Osteoblast (primary cell): ENCODE measurements around the gene GPR148. TPM values are rescaled to one million over a fixed set of nuclear protein-coding genes. Genes with fewer than 3 reads are reported as not detected.
"Not testable (repeated sequence)": the region's sequence is repeated elsewhere in the genome, so short reads cannot be mapped to it uniquely, and the experiment has no call there.

Source experiments
- DNase-seq: peaks from one replicate; pipeline ENCODE4 v3.0.0; 2011; ENCODE audit warnings: low spot score, mixed read lengths; ENCODE audit not compliant: insufficient read length; ENCODE audit errors: missing footprints
- H2AFZ ChIP-seq: 2 replicates; pipeline ENCODE4 v1.6.0; 2011; ENCODE audit warnings: mild to moderate bottlenecking, low read length
- H3K27ac ChIP-seq: 2 replicates; pipeline ENCODE4 v1.5.1; 2011; ENCODE audit warnings: mild to moderate bottlenecking, low read depth, low read length, moderate library complexity
- H3K27me3 ChIP-seq: 2 replicates; pipeline ENCODE4 v1.6.0; 2012; ENCODE audit warnings: mild to moderate bottlenecking, control low read depth, inconsistent platforms, low read length, moderate library complexity; ENCODE audit not compliant: insufficient read depth
- H3K36me3 ChIP-seq: 2 replicates; pipeline ENCODE4 v1.5.1; 2011; ENCODE audit warnings: mild to moderate bottlenecking, low read length, control low read depth, moderate library complexity; ENCODE audit not compliant: insufficient read depth
- H3K4me1 ChIP-seq: 2 replicates; pipeline ENCODE4 v1.5.1; 2011; ENCODE audit warnings: mild to moderate bottlenecking, low read length, control low read depth, moderate library complexity; ENCODE audit not compliant: insufficient read depth
- H3K4me2 ChIP-seq: 2 replicates; pipeline ENCODE4 v1.6.0; 2011; ENCODE audit warnings: mild to moderate bottlenecking, low read length; ENCODE audit not compliant: insufficient read depth
- H3K4me3 ChIP-seq: fragments of 200-600 bp; sonication (generic); 3 replicates; pipeline ENCODE4 v1.5.1; 2012; ENCODE audit warnings: mild to moderate bottlenecking, low read length, inconsistent platforms; ENCODE audit not compliant: insufficient read depth
- H3K79me2 ChIP-seq: 2 replicates; pipeline ENCODE4 v1.6.0; 2012; ENCODE audit warnings: mild to moderate bottlenecking, low read length, control low read depth, inconsistent platforms; ENCODE audit not compliant: insufficient read depth
- H3K9me3 ChIP-seq: 2 replicates; pipeline ENCODE4 v1.5.1; 2011; ENCODE audit warnings: low read depth, low read length, control low read depth
- H4K20me1 ChIP-seq: 2 replicates; pipeline ENCODE4 v1.6.0; 2012; ENCODE audit warnings: mild to moderate bottlenecking, low read length, control low read depth; ENCODE audit not compliant: insufficient read depth
- total RNA-seq: library from RNA; depleted of rRNA; stranded (reverse); fragments of >200 nt; gene quantifications from 2 replicates; pipeline ENCODE4 v1.2.3, GENCODE V29; 2012
- TF ChIP-seq, protein P1 (sequence below): IDR thresholded peaks from 2 replicates; pipeline ENCODE4 v1.5.1; 2011; ENCODE audit warnings: mild to moderate bottlenecking, low read depth, low read length, moderate library complexity; ENCODE audit errors: extremely low read depth

The GPR148 gene, protein sequence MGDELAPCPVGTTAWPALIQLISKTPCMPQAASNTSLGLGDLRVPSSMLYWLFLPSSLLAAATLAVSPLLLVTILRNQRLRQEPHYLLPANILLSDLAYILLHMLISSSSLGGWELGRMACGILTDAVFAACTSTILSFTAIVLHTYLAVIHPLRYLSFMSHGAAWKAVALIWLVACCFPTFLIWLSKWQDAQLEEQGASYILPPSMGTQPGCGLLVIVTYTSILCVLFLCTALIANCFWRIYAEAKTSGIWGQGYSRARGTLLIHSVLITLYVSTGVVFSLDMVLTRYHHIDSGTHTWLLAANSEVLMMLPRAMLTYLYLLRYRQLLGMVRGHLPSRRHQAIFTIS
- total RNA-seq, result not detected in 2 replicates

DNA sequence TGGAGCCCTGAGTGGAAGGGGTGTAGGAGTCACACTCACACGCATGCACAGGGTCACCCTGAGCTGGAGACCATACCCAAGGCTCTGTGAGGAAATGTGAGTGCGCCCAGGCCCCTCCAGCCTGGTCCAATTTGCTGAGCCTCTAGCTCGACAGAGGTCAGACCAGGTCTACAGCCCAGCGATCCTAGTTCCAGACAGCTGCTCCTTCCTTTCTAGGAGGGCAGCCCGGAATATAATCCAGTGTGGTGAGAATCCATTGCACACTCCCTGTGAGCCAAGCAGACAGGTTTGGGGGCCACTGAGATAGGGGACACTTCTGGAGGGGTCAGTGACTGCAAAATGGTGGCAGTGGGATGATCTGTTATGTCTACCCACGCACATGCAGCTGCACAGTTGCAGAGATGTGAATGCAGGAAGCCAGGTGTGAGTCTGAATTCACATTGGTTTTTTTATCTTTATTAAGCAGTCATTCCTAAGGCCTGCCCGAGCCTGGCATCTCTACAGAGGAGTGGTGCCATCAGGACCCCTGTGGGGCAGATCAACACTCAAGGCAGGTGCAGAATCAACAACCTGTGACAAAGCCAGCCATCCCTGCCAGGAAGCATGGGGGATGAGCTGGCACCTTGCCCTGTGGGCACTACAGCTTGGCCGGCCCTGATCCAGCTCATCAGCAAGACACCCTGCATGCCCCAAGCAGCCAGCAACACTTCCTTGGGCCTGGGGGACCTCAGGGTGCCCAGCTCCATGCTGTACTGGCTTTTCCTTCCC, at the start of gene GPR148:
TSS of gene GPR148 (plus strand) at position 522 of the 768 bp plus-strand sequence. CDS start at position 604, 82 bp downstream.
- H3K79me2 ChIP-seq, result no peaks in the 10 kb centered on the region
- no peak within 1 kb of the TSS for H3K27ac ChIP-seq
- no peaks in the 10 kb centered on the region for H4K20me1 ChIP-seq
- no peak within 1 kb of the TSS for H2AFZ ChIP-seq
- H3K27me3 ChIP-seq, result no peaks in the 10 kb centered on the region
- H3K4me1 ChIP-seq, result peaks cover 5% of the 10 kb centered on the region
- no peak for DNase-seq
- TF ChIP-seq, protein P1, sequence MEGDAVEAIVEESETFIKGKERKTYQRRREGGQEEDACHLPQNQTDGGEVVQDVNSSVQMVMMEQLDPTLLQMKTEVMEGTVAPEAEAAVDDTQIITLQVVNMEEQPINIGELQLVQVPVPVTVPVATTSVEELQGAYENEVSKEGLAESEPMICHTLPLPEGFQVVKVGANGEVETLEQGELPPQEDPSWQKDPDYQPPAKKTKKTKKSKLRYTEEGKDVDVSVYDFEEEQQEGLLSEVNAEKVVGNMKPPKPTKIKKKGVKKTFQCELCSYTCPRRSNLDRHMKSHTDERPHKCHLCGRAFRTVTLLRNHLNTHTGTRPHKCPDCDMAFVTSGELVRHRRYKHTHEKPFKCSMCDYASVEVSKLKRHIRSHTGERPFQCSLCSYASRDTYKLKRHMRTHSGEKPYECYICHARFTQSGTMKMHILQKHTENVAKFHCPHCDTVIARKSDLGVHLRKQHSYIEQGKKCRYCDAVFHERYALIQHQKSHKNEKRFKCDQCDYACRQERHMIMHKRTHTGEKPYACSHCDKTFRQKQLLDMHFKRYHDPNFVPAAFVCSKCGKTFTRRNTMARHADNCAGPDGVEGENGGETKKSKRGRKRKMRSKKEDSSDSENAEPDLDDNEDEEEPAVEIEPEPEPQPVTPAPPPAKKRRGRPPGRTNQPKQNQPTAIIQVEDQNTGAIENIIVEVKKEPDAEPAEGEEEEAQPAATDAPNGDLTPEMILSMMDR, result no peak
- H3K9me3 ChIP-seq, result no peaks in the 10 kb centered on the region
- H3K4me3 ChIP-seq, result peak within 1 kb of the TSS; percentile 69
- peak within 1 kb of the TSS; percentile 81 for H3K4me2 ChIP-seq
- H3K36me3 ChIP-seq, result no peaks in the 10 kb centered on the region

DNA sequence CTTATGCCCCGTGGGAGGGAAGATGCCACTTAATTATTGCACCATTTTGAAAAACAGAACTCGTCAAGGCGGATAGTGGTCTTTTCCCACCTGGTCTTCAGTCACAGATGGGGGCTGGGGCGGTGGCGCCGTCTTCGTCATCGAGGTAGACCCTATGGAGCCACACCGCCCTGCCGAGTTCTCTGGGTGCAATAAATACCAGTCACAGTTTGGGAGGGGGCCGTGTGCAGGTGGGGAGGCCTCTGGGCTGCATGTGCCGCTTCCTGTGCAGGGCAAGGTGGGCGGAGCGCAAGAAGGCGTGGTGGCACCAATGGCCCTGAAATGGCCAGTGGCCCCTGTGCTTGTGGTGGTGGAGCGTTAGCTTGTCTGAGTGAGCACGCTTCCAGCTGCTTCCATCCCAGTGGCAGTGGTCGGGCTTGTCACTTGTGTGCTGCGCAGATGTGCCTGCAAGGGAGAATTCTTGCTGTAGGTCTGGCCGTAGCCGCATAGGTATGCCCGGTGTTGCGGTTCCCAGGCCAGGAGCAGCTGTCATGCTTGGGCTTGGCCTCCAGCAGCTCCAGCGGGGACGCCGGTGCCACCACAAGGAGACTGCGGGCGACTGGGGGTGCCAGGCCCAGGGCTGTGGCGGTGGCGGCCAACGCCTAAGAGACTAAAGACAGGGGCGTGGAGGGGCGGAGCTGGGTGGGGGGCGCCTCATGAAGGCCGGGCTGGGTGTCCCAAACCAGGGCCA, 36.7 kb upstream of the GPR148 start:
- not testable (repeated sequence) for H3K4me2 ChIP-seq, H3K79me2 ChIP-seq, DNase-seq, H3K27me3 ChIP-seq, H3K9me3 ChIP-seq, H3K27ac ChIP-seq, H4K20me1 ChIP-seq, H3K4me3 ChIP-seq, H2AFZ ChIP-seq, H3K4me1 ChIP-seq, H3K36me3 ChIP-seq

DNA sequence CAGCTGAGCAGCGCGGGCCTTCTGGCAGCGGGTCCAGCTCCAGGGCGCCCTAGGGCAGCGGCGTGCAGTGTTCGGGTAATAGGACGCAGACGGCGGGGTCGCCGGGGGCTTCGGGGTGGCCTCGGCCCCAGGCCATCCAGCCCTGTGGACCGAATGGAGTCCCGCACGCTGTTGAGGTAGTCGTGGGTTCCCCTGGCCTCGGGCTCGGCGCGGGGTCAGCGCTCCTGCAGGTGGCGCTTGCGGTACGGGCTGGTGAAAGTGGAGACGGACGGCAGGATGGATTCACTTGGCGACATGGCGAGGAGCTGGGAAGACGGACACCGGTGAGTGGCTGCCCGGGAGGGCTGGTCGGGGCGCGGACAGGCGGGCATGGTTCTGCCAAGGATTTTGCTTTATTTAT, 35.4 kb upstream of the GPR148 start:
- H2AFZ ChIP-seq, H3K27ac ChIP-seq, H3K4me3 ChIP-seq, H3K4me1 ChIP-seq, H3K79me2 ChIP-seq, H3K4me2 ChIP-seq, H4K20me1 ChIP-seq, H3K9me3 ChIP-seq, H3K36me3 ChIP-seq, DNase-seq, H3K27me3 ChIP-seq: not testable (repeated sequence)

DNA sequence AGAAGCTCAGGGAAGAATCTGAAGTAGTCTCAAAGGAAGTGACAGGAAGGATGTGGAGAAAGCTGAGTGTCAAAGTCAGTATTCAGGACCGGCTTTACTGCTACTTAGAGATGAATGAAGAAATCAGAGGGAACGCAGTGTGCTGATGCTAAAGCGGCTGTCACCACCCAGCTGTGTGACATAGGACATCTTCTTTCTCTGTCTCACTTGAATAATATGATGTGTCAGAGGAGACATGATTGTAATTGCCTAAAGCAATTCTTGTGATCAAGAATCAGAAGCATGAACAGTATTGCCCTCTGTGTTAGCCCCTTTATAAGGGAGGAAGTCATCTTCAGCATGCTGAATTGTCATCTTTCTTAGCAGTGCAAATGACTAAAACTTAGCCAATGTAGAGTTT, 25.6 kb upstream of the GPR148 start:
- H3K27me3 ChIP-seq, DNase-seq, H4K20me1 ChIP-seq, H3K36me3 ChIP-seq, H3K79me2 ChIP-seq, H3K4me3 ChIP-seq, H3K27ac ChIP-seq, H3K9me3 ChIP-seq, H3K4me1 ChIP-seq, H3K4me2 ChIP-seq, H2AFZ ChIP-seq: not testable (repeated sequence)

DNA sequence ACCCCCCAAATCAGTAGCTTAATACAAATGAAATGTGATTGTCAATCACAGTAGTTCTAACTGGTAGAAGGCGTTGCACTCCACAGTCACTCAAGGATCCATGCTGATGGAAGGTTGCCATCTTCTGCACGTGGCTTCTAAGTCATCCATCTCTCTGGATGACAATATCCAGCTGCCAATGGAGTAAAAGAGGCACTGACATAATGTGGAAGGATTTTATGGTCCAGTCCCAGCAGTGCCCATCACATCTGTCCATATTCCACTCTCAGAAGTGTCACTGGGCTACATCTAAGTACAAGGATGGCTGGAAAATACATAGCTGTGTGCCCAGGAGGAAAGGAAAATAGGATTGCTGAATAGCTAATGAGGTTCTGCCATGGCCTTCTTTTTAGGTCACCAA, 14.1 kb upstream of the GPR148 start:
- not testable (repeated sequence) for H3K27me3 ChIP-seq, H3K27ac ChIP-seq, H3K4me3 ChIP-seq, H3K4me2 ChIP-seq, H3K9me3 ChIP-seq, H4K20me1 ChIP-seq, H3K79me2 ChIP-seq, H3K36me3 ChIP-seq, DNase-seq, H3K4me1 ChIP-seq, H2AFZ ChIP-seq
